ENCODE measurements around the gene POGK.

POGK gene

DNA sequence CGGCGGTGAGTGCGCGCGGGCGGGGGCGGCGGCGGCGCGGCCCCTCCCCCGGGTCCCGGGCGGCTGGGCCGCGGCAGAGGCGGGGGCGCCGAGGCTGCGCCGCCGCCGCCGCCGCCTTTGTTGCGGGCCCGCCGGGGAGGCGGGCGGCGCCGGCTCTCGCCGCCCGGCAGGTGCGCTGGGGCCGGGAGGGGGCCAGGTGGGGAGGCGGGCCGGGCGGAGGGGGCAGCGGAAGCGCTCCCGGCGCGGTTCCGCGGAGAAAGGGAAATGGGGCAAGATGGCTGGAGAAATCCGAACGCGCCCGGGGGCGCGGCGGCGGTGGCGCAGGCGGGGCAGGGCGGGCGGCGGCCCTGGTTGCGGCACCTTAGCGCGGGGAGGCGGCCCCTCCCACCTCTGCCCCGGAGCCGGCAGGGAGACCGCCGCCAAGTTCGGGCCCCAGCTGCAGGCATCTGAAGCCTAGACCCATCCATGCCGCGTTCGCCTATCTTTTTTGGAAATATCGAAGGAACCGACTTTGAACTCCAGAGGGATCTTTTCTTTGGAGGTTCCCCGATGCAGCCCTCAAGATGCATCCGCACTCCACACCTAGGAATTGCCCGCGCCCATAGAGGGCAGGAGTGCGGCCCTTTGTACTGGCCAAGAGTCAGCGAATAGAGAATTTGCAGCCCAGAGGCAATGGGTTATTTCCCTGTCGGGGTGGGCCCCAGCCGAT lies 479 bp downstream of the POGK start:
- H3K27me3 ChIP-seq (ENCODE audit: low read depth, low read length), result no peaks in the 10 kb centered on the region
- H3K4me1 ChIP-seq (ENCODE audit: control insufficient read depth in 1 of 2, insufficient read depth in 2 of 2, low read length in 2 of 2), result peaks cover 26 to 53% of the 10 kb centered on the region in 2 donors
- H3K4me3 ChIP-seq (ENCODE audit: low read depth in 1 of 2, low read length in 2 of 2), result peak overlapping the region; percentile 51 to 77
- H3K27ac ChIP-seq (ENCODE audit: low read length), result peak overlapping the region; percentile 25
- no peaks in the 10 kb centered on the region for H3K9me3 ChIP-seq (ENCODE audit: control insufficient read depth in 1 of 2, low read length in 2 of 2)
- H3K36me3 ChIP-seq (ENCODE audit: control insufficient read depth in 1 of 2, insufficient read depth in 2 of 2, low read length in 2 of 2), result peaks cover 28 to 35% of the 10 kb centered on the region in 2 donors

DNA sequence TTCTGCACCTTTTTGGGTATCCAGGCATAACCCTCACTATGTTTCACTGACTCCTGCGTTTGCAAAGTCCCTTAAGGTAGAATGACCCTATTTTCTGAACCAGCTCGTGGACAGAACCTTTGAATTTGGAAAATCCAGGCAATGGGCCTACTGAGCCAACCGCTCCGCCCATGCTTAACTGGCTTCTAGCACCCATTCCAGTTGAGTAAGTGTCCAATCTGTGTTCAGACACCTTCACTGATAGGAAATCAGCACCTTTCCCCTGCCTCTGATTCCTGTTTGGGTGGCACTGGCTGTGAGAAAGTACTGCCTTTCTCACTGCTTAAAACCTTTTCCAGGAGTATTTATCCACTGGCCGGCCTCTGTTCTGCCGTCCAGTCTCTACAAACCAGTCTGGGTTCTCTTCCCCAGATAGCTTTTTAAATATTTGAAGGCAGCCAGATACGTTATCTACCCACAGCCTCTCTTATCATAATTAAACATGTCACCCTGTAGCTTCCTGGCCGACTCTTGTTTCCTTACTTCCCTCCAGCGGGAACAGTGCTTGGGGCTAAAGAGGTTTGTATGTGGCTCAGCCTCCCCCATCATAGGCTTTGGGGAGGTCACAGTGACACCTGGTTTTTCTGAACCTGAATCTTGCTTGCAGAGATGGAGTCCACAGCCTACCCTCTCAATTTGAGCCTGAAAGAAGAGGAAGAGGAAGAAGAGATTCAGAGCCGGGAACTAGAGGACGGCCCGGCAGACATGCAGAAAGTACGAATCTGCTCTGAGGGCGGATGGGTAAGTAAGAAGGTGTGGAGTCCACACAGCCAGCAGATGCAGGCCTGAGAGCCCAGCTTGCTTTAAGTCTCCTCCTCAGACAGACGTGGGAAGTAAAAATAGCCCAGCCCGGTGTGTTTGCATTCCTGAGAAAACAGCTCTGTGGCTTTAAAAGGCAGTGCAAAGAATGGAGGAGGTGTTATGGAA lies 1.3 kb downstream of the POGK start:
- no peaks in the 10 kb centered on the region for H3K27me3 ChIP-seq (ENCODE audit: low read depth, low read length)
- peaks cover 32 to 61% of the 10 kb centered on the region in 2 donors for H3K4me1 ChIP-seq (ENCODE audit: control insufficient read depth in 1 of 2, insufficient read depth in 2 of 2, low read length in 2 of 2)
- H3K9me3 ChIP-seq (ENCODE audit: control insufficient read depth in 1 of 2, low read length in 2 of 2), result no peaks in the 10 kb centered on the region
- H3K4me3 ChIP-seq (ENCODE audit: low read depth in 1 of 2, low read length in 2 of 2), result peak overlapping the region; percentile 51 to 77
- peak overlapping the region; percentile 25 for H3K27ac ChIP-seq (ENCODE audit: low read length)
- peaks cover 28 to 40% of the 10 kb centered on the region in 2 donors for H3K36me3 ChIP-seq (ENCODE audit: control insufficient read depth in 1 of 2, insufficient read depth in 2 of 2, low read length in 2 of 2)

DNA sequence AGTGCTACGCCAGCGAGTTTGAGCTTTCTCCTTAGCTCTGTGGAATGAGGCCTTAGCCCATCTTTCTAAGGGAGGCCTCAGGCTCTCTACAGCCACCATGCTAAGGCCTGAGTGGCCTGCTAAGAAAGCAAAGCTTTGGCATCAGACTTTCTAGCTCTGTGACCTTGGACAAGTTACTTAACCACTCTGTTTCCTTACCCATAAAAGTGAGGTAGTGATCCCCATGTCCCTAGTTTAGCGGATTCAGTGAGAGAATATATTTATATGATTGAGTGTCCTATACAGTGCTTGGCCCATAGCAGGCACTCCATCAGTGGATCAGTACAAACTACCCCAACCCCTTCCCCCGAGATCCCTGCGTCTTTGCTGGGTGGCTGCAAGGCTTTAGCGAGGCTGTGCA lies 4.0 kb downstream of the POGK start:
- Histone ChIP-seq H3K36me3 (ENCODE audit: control insufficient read depth in 1 of 2, insufficient read depth in 2 of 2, low read length in 2 of 2) (peaks cover 48 to 65% of the 10 kb centered on the region in 2 donors), H3K27me3 (ENCODE audit: low read depth, low read length) (no peaks in the 10 kb centered on the region), H3K4me3 (ENCODE audit: low read depth in 1 of 2, low read length in 2 of 2) (no peak overlapping the region), H3K27ac (ENCODE audit: low read length) (peak overlapping the region; percentile 8), H3K9me3 (ENCODE audit: control insufficient read depth in 1 of 2, low read length in 2 of 2) (no peaks in the 10 kb centered on the region), H3K4me1 (ENCODE audit: control insufficient read depth in 1 of 2, insufficient read depth in 2 of 2, low read length in 2 of 2) (peaks cover 29 to 74% of the 10 kb centered on the region in 2 donors)

DNA sequence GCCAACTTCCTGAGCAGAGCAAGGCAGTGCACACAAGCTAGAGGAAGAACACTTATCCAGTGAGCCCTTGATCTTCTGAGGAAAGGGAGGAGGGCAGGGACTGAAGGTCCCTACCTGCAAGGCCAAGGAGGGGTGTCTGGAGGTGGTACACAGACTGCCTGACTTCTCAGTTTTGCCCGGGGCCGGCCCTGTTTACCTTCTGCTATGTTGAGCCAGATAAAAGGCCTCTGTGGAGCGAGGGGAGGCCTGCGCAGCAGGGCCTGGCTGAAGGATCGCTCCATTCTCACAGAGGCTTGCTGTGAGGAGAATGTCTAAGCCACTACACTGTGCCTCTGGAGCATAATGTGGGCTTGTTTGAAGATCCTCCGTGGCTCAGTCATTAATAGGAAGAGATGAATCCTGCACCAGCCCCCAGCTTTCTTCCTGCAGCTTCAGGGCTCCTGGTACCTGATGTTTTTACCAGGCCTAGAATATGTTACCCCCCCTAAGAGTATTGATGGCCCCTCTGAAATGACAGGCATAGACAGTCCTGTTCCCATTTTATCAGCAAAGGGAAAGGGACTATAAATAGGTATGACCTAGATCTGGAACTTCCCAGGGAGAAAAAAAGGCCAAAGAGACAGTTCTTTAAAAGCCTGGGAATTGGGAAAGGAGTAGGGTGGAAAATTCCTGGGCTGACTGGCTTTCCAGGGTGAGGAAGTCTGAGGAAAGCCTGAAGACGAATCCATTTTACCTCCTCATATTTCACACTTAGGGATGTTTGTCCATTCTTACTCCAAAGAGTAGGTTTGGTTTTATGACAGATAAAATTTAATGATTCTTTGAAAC lies 4.7 kb downstream of the POGK start:
- Histone ChIP-seq H3K27me3 (ENCODE audit: low read depth, low read length) (no peaks in the 10 kb centered on the region), H3K9me3 (ENCODE audit: control insufficient read depth in 1 of 2, low read length in 2 of 2) (no peaks in the 10 kb centered on the region), H3K27ac (ENCODE audit: low read length) (peak overlapping the region; percentile 41), H3K36me3 (ENCODE audit: control insufficient read depth in 1 of 2, insufficient read depth in 2 of 2, low read length in 2 of 2) (peaks cover 55 to 72% of the 10 kb centered on the region in 2 donors), H3K4me3 (ENCODE audit: low read depth in 1 of 2, low read length in 2 of 2) (no peak overlapping the region), H3K4me1 (ENCODE audit: control insufficient read depth in 1 of 2, insufficient read depth in 2 of 2, low read length in 2 of 2) (peaks cover 26 to 70% of the 10 kb centered on the region in 2 donors)

DNA sequence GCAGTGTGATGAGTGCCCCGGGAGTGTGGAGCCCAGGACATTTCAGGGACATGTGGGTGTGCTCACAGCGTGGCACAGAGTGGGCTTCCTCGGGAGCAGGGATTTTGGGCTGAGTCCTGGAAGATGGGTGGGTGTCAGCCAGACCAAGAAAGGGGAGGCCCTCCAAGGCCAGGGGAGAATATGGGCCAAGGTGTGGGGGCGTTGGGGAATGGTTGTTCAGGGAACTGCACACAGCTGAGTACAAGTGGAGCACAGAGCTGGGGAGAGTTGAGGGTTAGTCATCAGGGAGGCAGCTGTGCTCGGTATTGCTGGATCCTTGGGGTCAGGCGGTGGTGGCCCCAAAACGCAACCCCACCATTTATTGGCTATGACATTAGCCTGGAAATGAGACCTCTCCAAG lies 5.5 kb downstream of the POGK start:
- H3K4me1 ChIP-seq (ENCODE audit: control insufficient read depth in 1 of 2, insufficient read depth in 2 of 2, low read length in 2 of 2), result peaks cover 26 to 70% of the 10 kb centered on the region in 2 donors
- H3K36me3 ChIP-seq (ENCODE audit: control insufficient read depth in 1 of 2, insufficient read depth in 2 of 2, low read length in 2 of 2), result peaks cover 63 to 80% of the 10 kb centered on the region in 2 donors
- H3K27ac ChIP-seq (ENCODE audit: low read length), result peak overlapping the region; percentile 41
- no peaks in the 10 kb centered on the region for H3K9me3 ChIP-seq (ENCODE audit: control insufficient read depth in 1 of 2, low read length in 2 of 2)
- H3K27me3 ChIP-seq (ENCODE audit: low read depth, low read length), result no peaks in the 10 kb centered on the region
- H3K4me3 ChIP-seq (ENCODE audit: low read depth in 1 of 2, low read length in 2 of 2), result no peak overlapping the region

DNA sequence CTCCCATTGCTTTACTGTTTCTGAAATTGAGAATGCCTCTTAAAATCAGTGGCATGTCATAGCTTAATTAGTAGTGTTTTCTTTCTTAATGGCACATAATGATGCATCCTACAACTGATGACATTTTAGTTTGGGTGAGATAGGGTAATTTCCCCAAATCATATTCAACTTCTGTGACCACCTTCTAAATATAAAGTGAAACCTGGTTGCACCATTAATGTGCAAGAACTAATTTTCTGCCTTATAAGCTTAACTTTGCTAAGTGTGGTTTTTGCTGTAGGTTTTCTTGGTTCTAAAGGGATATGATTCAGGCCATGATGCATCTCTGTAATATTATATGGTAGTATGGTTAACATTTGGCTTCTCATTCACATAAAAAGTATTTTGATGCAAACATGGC lies 8.9 kb downstream of the POGK start:
- Histone ChIP-seq H3K36me3 (ENCODE audit: control insufficient read depth in 1 of 2, insufficient read depth in 2 of 2, low read length in 2 of 2) (peaks cover 78 to 92% of the 10 kb centered on the region in 2 donors), H3K27me3 (ENCODE audit: low read depth, low read length) (no peaks in the 10 kb centered on the region), H3K9me3 (ENCODE audit: control insufficient read depth in 1 of 2, low read length in 2 of 2) (no peaks in the 10 kb centered on the region), H3K4me1 (ENCODE audit: control insufficient read depth in 1 of 2, insufficient read depth in 2 of 2, low read length in 2 of 2) (peaks cover 11 to 38% of the 10 kb centered on the region in 2 donors), H3K27ac (ENCODE audit: low read length) (no peak overlapping the region), H3K4me3 (ENCODE audit: low read depth in 1 of 2, low read length in 2 of 2) (no peak overlapping the region)

DNA sequence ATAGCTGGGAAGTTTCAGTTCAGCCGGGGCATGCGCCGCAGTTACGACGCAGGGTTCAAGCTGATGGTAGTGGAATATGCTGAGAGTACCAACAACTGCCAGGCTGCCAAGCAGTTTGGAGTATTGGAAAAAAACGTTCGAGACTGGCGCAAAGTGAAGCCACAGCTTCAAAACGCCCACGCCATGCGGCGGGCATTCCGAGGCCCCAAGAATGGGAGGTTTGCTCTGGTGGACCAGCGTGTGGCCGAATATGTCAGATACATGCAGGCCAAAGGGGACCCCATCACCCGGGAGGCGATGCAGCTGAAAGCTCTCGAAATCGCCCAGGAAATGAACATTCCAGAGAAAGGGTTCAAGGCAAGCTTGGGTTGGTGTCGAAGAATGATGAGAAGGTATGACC lies 9.9 kb downstream of the POGK start:
- peaks cover 6 to 29% of the 10 kb centered on the region in 2 donors for H3K4me1 ChIP-seq (ENCODE audit: control insufficient read depth in 1 of 2, insufficient read depth in 2 of 2, low read length in 2 of 2)
- H3K9me3 ChIP-seq (ENCODE audit: control insufficient read depth in 1 of 2, low read length in 2 of 2), result no peaks in the 10 kb centered on the region
- H3K27ac ChIP-seq (ENCODE audit: low read length), result no peak overlapping the region
- H3K36me3 ChIP-seq (ENCODE audit: control insufficient read depth in 1 of 2, insufficient read depth in 2 of 2, low read length in 2 of 2), result peaks cover 79 to 92% of the 10 kb centered on the region in 2 donors
- no peak overlapping the region for H3K4me3 ChIP-seq (ENCODE audit: low read depth in 1 of 2, low read length in 2 of 2)
- no peaks in the 10 kb centered on the region for H3K27me3 ChIP-seq (ENCODE audit: low read depth, low read length)

DNA sequence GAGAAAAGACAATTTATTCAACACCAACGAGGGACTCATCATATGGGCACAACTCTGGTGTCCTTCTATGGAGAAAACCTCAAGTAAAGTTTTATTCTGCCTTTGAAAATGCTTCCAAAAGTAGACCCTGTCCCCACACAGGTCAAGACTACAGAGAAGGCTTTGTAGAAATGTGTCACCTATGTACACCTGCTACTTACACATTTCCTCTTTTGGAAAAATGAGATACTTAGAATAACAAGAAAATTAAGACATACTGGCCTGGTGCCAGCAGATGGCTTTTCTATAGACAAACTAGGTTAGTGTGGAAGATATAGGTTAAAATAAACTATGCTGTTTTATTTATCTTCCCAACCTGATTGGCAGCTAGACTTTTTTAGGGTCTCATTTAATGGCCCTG lies 13.6 kb downstream of the POGK start:
- Histone ChIP-seq H3K4me3 (ENCODE audit: low read depth in 1 of 2, low read length in 2 of 2) (no peak overlapping the region), H3K36me3 (ENCODE audit: control insufficient read depth in 1 of 2, insufficient read depth in 2 of 2, low read length in 2 of 2) (peaks cover 87 to 90% of the 10 kb centered on the region in 2 donors), H3K4me1 (ENCODE audit: control insufficient read depth in 1 of 2, insufficient read depth in 2 of 2, low read length in 2 of 2) (no peaks in the 10 kb centered on the region), H3K27me3 (ENCODE audit: low read depth, low read length) (no peaks in the 10 kb centered on the region), H3K9me3 (ENCODE audit: control insufficient read depth in 1 of 2, low read length in 2 of 2) (no peaks in the 10 kb centered on the region), H3K27ac (ENCODE audit: low read length) (no peak overlapping the region)

DNA sequence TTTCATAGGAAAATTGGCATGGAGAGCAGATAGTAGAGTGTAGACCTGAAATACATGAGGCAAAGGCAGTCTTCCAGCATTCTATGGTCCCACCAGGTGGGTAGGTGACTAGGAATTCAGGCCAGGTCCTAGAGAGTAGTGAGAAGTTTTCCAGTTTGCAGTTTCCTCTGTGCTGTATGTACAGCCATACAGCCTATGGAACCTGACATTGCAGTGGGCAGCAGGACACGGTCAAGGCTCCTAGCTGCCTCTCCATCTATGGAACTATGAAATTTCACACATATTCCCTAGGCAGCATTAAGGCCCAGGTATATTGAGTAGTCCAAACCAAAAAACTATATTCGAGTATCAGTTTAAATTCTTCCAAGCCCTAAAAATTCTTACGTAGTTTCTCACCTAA lies 16.3 kb downstream of the POGK start:
- no peak overlapping the region for H3K4me3 ChIP-seq (ENCODE audit: low read depth in 1 of 2, low read length in 2 of 2)
- no peaks in the 10 kb centered on the region for H3K9me3 ChIP-seq (ENCODE audit: control insufficient read depth in 1 of 2, low read length in 2 of 2)
- peaks cover 76 to 89% of the 10 kb centered on the region in 2 donors for H3K36me3 ChIP-seq (ENCODE audit: control insufficient read depth in 1 of 2, insufficient read depth in 2 of 2, low read length in 2 of 2)
- no peak overlapping the region for H3K27ac ChIP-seq (ENCODE audit: low read length)
- H3K27me3 ChIP-seq (ENCODE audit: low read depth, low read length), result no peaks in the 10 kb centered on the region
- H3K4me1 ChIP-seq (ENCODE audit: control insufficient read depth in 1 of 2, insufficient read depth in 2 of 2, low read length in 2 of 2), result no peaks in the 10 kb centered on the region

DNA sequence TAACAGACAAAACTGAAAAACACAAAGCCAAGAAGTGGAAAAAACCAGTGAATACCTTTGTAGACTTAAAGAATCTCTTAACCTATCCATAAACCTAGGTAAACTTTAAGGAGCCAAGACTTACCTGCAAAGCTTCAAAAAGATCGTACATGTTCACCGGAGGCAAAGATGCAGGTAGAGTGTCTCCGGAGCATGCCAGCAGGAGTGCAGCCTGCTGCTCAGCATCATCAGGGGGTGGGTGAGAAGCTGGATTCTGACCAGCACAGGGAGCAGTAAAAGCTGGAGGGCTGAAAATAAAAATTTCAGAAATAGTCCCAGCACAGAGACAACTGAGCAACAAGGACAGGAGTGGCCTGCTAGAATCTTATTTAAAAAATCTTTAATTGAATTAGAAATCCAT lies 18.7 kb downstream of the POGK start:
- no peaks in the 10 kb centered on the region for H3K9me3 ChIP-seq (ENCODE audit: control insufficient read depth in 1 of 2, low read length in 2 of 2)
- H3K4me1 ChIP-seq (ENCODE audit: control insufficient read depth in 1 of 2, insufficient read depth in 2 of 2, low read length in 2 of 2), result no peaks in the 10 kb centered on the region
- no peak overlapping the region for H3K27ac ChIP-seq (ENCODE audit: low read length)
- H3K36me3 ChIP-seq (ENCODE audit: control insufficient read depth in 1 of 2, insufficient read depth in 2 of 2, low read length in 2 of 2), result peaks cover 67 to 78% of the 10 kb centered on the region in 2 donors
- no peak overlapping the region for H3K4me3 ChIP-seq (ENCODE audit: low read depth in 1 of 2, low read length in 2 of 2)
- no peaks in the 10 kb centered on the region for H3K27me3 ChIP-seq (ENCODE audit: low read depth, low read length)
